Suprapubic skin (tissue), 4 donors: Measurements from ENCODE around the gene ZNF407.

Source experiments
- CTCF ChIP-seq, 2 donors: fragments of 200-600 bp in 1 of 2; fragments of 450-650 bp in 1 of 2; sonication (generic) in 1 of 2; IDR thresholded peaks; one replicate each; pipeline ENCODE4 v1.5.1; 2016 to 2019; ENCODE audit warnings: antibody characterized with exemption in 2 of 2, mild to moderate bottlenecking in 1 of 2, moderate library complexity in 1 of 2
- POLR2A ChIP-seq, 2 donors: fragments of 450-650 bp; IDR thresholded peaks; one replicate each; pipeline ENCODE4 v1.6.1; 2017; ENCODE audit warnings: antibody characterized with exemption in 2 of 2, mild to moderate bottlenecking in 2 of 2, moderate library complexity in 2 of 2
- POLR2AphosphoS5 ChIP-seq, 3 donors: sonication (generic); formaldehyde crosslinking; IDR thresholded peaks; one replicate each; pipeline ENCODE4 v1.6.1; 2017; ENCODE audit warnings: antibody characterized with exemption in 3 of 3

GRCh38 chr18:74790451-74790850, 192.8 kb downstream of the ZNF407 start:
- TF ChIP-seq CTCF (IDR thresholded peaks at IDR 0.05) (no peak), POLR2A (IDR thresholded peaks at IDR 0.05) (no peak), POLR2AphosphoS5 (IDR thresholded peaks at IDR 0.05) (no peak)
